Suprapubic skin (tissue), 3 donors: Measurements from ENCODE around the gene BUB3.

ENCODE experiments used
- CTCF ChIP-seq, 2 donors: fragments of 200-600 bp in 1 of 2; fragments of 450-650 bp in 1 of 2; sonication (generic) in 1 of 2; IDR thresholded peaks; one replicate each; pipeline ENCODE4 v1.5.1; 2016 to 2019; ENCODE audit warnings: antibody characterized with exemption in 2 of 2, mild to moderate bottlenecking in 1 of 2, moderate library complexity in 1 of 2
- EP300 ChIP-seq: sonication (generic); formaldehyde crosslinking; IDR thresholded peaks from one replicate; pipeline ENCODE4 v1.6.1; 2017; ENCODE audit warnings: antibody characterized with exemption

- TF ChIP-seq CTCF (IDR thresholded peaks at IDR 0.05) = no peak
- no peak for TF ChIP-seq EP300
Observed at GRCh38 chr10:123170961-123171360, 16.8 kb downstream of the BUB3 start.
